HepG2 (cell line): ENCODE data around the gene RYR2. TPM values are rescaled to one million over a fixed set of nuclear protein-coding genes. Genes with fewer than 3 reads are reported as not detected.

Experiments
- CERS6 ChIP-seq: sonication (generic); formaldehyde crosslinking; IDR thresholded peaks from 2 replicates; pipeline ENCODE4 v1.5.0; 2020; ENCODE audit warnings: missing genetic modification reagents
- SYNCRIP ChIP-seq: fragments of 200-400 bp; formaldehyde crosslinking; IDR thresholded peaks from 2 replicates; pipeline ENCODE4 v1.6.1; 2018; ENCODE audit warnings: mild to moderate bottlenecking, low read depth, low read length; ENCODE audit not compliant: insufficient read depth
- TRAFD1 ChIP-seq: sonication (generic); formaldehyde crosslinking; IDR thresholded peaks from 2 replicates; pipeline ENCODE4 v1.5.1; 2020; ENCODE audit warnings: missing genetic modification reagents, mild to moderate bottlenecking, borderline replicate concordance
- ZBTB49 ChIP-seq: sonication (generic); formaldehyde crosslinking; IDR thresholded peaks from 2 replicates; pipeline ENCODE4 v1.4.0; 2020; ENCODE audit warnings: missing genetic modification reagents, borderline replicate concordance
- ZNF33A ChIP-seq: sonication (generic); formaldehyde crosslinking; IDR thresholded peaks from 2 replicates; pipeline ENCODE4 v1.5.1; 2020; ENCODE audit warnings: missing genetic modification reagents, mild to moderate bottlenecking, moderate library complexity, borderline replicate concordance
- ZNF609 ChIP-seq: sonication (generic); formaldehyde crosslinking; IDR thresholded peaks from 2 replicates; pipeline ENCODE4 v1.4.0; 2020; ENCODE audit warnings: mild to moderate bottlenecking, missing genetic modification reagents, borderline replicate concordance
- ZNF792 ChIP-seq: IDR thresholded peaks from 2 replicates; pipeline ENCODE4 v1.6.1; 2016
- polyA plus RNA-seq, 8 experiments: library from polyadenylated mRNA; depleted of rRNA in 3 of 8; stranded (reverse) in 7 of 8; unstranded in 1 of 8; fragments of >200 nt; fragmentation: Illumina TruSeq in 4 of 8; extraction: Trizol in 4 of 8; gene quantifications; 2 replicates each; pipeline versions ENCODE4 v1.2.1 to v1.2.3, GENCODE V29; 2011 to 2016; ENCODE audit warnings: low read depth in 4 of 8, missing spikeins in 1 of 8, mixed read lengths in 1 of 8; ENCODE audit not compliant: insufficient read depth in 1 of 8
- total RNA-seq, 5 experiments: library from RNA; depleted of rRNA; stranded (reverse); fragments of >200 nt; fragmentation: Illumina TruSeq; extraction: Trizol; gene quantifications; 2 replicates each; pipeline ENCODE4 v1.2.3, GENCODE V29; 2016; ENCODE audit warnings: low read depth in 1 of 5

Gene RYR2
- total and polyA plus RNA-seq, 2 of the 13 experiments (the other 11 are each of a cell fraction or from before 2014, with no cell fraction given) = not detected

- TF ChIP-seq SYNCRIP (no peak), ZNF792 (CRISPR knock-in tag) (no peak), ZBTB49 (no peak), TRAFD1 (no peak), ZNF33A (CRISPR knock-in tag) (no peak), ZNF609 (no peak), CERS6 (CRISPR knock-in tag) (no peak)
Measured at GRCh38 chr1:237792149-237792548, 750.2 kb downstream of the RYR2 start (continued).
